ENCODE results near the gene SLC35F1.

DNA sequence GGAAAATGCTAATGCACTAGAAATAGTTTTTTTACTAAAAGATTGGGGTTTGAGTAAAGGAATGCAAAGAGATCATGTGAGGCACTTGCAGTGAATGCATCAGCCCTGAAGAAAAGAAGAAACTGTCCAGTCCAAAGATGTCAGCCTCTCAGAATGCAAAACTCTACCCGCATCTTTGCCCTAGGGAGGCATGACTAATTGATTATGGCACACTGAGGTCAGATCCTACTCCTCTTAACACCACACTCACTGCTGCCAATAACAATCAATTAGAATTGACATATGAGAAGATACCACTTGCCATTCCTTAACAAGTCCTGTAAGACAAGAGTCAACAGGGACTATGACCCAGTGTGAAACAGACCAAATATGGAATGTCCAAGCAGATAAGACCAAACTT, 378.7 kb downstream of the SLC35F1 start:
- TF ChIP-seq, protein P1, sequence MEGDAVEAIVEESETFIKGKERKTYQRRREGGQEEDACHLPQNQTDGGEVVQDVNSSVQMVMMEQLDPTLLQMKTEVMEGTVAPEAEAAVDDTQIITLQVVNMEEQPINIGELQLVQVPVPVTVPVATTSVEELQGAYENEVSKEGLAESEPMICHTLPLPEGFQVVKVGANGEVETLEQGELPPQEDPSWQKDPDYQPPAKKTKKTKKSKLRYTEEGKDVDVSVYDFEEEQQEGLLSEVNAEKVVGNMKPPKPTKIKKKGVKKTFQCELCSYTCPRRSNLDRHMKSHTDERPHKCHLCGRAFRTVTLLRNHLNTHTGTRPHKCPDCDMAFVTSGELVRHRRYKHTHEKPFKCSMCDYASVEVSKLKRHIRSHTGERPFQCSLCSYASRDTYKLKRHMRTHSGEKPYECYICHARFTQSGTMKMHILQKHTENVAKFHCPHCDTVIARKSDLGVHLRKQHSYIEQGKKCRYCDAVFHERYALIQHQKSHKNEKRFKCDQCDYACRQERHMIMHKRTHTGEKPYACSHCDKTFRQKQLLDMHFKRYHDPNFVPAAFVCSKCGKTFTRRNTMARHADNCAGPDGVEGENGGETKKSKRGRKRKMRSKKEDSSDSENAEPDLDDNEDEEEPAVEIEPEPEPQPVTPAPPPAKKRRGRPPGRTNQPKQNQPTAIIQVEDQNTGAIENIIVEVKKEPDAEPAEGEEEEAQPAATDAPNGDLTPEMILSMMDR (IDR thresholded peaks at IDR 0.05; ENCODE audit: poor library complexity), result no peak
- TF ChIP-seq EZH2phosphoT487 (IDR thresholded peaks at IDR 0.05; ENCODE audit: low read depth, severe bottlenecking, unreplicated experiment) (no peak), EZH2 (IDR thresholded peaks at IDR 0.05; ENCODE audit: borderline replicate concordance) (no peak)

Measured in hepatocyte (in vitro differentiated cells).